Testis (tissue), 3 donors: ENCODE results near the gene RAB11FIP3. TPM values are rescaled to one million over a fixed set of nuclear protein-coding genes. Genes with fewer than 3 reads are reported as not detected.

Source experiments
- DNase-seq: peaks from one replicate; pipeline ENCODE4 v3.0.0-alpha.2; 2019
- H3K27ac ChIP-seq, 2 donors: fragments of 200-600 bp; sonication (generic); one replicate each; pipeline ENCODE4 v1.5.1; 2019
- H3K27me3 ChIP-seq: fragments of 200-600 bp; sonication (generic); one replicate; pipeline ENCODE4 v1.5.1; 2019
- H3K36me3 ChIP-seq: fragments of 200-600 bp; sonication (generic); one replicate; pipeline ENCODE4 v1.5.1; 2017; ENCODE audit warnings: low read depth; ENCODE audit errors: missing control alignments
- H3K4me1 ChIP-seq: fragments of 200-600 bp; sonication (generic); one replicate; pipeline ENCODE4 v1.5.1; 2019
- H3K4me3 ChIP-seq, 2 donors: fragments of 200-600 bp; sonication (generic); one replicate each; pipeline ENCODE4 v1.5.1; 2017 to 2019
- H3K9me3 ChIP-seq: fragments of 200-600 bp; sonication (generic); one replicate; pipeline ENCODE4 v1.5.1; 2017
- POLR2A ChIP-seq: fragments of 450-650 bp; IDR thresholded peaks from one replicate; pipeline ENCODE4 v1.6.1; 2017; ENCODE audit warnings: antibody characterized with exemption, mild to moderate bottlenecking, moderate library complexity
- WGBS, 2 donors: methylation state at CpG; one replicate each; pipeline ENCODE4 v1.1.5; 2018; 5-methylcytosine and 5-hydroxymethylcytosine counted together
- intact Hi-C: fragments of 100-400 bp; cut with DNase I; formaldehyde crosslinking; loops from one replicate; pipeline ENCODE4 v1.15.1; 2023; ENCODE audit warnings: low total_unique reads
- microRNA-seq, 2 donors: library from miRNA; unstranded; fragments of <30 nt; microRNA quantifications; one replicate each; pipeline ENCODE4, GENCODE V29; 2016; ENCODE audit warnings: borderline number of aligned reads in 2 of 2, borderline replicate concordance in 1 of 2
- polyA plus RNA-seq: library from polyadenylated mRNA; stranded (reverse); fragments of 350-450 nt; fragmentation: Illumina TruSeq; extraction: RNeasy Lipid Tissue Mini Kit (QIAGEN cat#74804); gene quantifications from one replicate; pipeline ENCODE4 v1.2.3, GENCODE V29; 2014; ENCODE audit warnings: low read depth, low replicate concordance; ENCODE audit not compliant: insufficient read depth
- small RNA-seq, 2 donors: library from RNA; depleted of rRNA; stranded (forward); fragments of <200 nt; gene quantifications; one replicate each; pipeline ENCODE3, GENCODE V24; 2016
- total RNA-seq, 2 donors: library from RNA; depleted of rRNA; stranded (reverse); fragments of >200 nt; gene quantifications; one replicate each; pipeline ENCODE4 v1.2.3, GENCODE V29; 2016
- TF ChIP-seq, protein P1 (sequence below), 3 experiments: fragments of 450-650 bp in 2 of 3; fragments of 200-600 bp in 1 of 3; sonication (generic) in 1 of 3; IDR thresholded peaks; one replicate each; pipeline ENCODE4 v1.5.1; 2016 to 2019; ENCODE audit warnings: antibody characterized with exemption in 3 of 3, mild to moderate bottlenecking in 2 of 3, moderate library complexity in 1 of 3

RAB11FIP3 gene
- total and polyA plus RNA-seq, 3 donors from 2014 or later = 61.7 to 186 (median 166) TPM

DNA sequence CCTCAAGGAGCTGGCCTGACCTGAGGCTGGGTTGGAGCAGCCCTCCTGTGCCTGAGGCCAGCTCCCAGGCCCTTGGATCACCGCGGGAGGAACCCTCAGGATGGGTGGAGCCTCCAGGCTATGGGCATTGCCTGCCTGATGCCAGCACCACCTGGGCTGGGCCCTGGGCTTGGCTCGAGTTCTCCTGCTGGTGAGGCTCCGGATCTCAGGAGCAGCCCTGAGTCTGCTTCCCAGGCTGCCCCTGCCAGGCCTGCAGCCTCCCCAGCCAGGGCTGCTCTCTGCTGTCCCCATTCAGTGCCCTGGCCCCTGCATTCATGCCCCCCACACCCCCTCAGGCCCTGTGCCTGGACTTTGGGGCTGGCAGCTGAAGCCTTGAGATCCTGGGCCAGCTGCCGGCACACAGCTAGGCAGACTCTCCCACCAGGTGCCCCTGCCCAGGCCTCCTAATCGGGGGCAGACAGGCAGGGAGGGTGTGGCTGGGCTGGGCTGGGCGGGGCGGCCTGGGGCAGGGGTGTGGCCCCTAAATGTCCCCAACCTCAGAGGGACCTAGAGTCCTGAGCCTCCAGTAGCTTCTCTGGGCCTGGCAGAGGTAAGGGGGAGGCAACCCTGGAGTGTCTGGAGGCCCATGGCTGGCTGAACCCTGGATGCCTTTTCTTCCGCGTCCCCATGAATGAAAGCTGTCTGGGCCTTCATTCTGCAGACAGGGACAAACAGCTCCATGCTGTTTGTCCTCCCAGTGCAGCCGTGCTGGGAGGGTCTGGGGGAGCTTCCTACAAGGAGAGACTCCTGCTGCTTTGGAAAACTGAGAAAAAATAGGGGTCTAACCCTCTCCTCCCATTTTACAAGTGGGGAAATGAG lies 143.2 kb downstream of the RAB11FIP3 start:
- intact Hi-C loops = no loop called here
- H3K4me3 ChIP-seq = no peak overlapping the region
- 57% methylated on average over 8 to 9 of the region's 11 CpGs for WGBS, 2 donors
- H3K27me3 ChIP-seq = no peaks in the 10 kb centered on the region
- peaks cover 53% of the 10 kb centered on the region for H3K4me1 ChIP-seq
- DNase-seq = no peak
- TF ChIP-seq, protein P1, sequence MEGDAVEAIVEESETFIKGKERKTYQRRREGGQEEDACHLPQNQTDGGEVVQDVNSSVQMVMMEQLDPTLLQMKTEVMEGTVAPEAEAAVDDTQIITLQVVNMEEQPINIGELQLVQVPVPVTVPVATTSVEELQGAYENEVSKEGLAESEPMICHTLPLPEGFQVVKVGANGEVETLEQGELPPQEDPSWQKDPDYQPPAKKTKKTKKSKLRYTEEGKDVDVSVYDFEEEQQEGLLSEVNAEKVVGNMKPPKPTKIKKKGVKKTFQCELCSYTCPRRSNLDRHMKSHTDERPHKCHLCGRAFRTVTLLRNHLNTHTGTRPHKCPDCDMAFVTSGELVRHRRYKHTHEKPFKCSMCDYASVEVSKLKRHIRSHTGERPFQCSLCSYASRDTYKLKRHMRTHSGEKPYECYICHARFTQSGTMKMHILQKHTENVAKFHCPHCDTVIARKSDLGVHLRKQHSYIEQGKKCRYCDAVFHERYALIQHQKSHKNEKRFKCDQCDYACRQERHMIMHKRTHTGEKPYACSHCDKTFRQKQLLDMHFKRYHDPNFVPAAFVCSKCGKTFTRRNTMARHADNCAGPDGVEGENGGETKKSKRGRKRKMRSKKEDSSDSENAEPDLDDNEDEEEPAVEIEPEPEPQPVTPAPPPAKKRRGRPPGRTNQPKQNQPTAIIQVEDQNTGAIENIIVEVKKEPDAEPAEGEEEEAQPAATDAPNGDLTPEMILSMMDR (IDR thresholded peaks at IDR 0.05) = no peak
- TF ChIP-seq POLR2A = no peak
- H3K27ac ChIP-seq = peak overlapping the region; percentile 1 to 79
- H3K36me3 ChIP-seq = no peaks in the 10 kb centered on the region
- H3K9me3 ChIP-seq = no peaks in the 10 kb centered on the region

DNA sequence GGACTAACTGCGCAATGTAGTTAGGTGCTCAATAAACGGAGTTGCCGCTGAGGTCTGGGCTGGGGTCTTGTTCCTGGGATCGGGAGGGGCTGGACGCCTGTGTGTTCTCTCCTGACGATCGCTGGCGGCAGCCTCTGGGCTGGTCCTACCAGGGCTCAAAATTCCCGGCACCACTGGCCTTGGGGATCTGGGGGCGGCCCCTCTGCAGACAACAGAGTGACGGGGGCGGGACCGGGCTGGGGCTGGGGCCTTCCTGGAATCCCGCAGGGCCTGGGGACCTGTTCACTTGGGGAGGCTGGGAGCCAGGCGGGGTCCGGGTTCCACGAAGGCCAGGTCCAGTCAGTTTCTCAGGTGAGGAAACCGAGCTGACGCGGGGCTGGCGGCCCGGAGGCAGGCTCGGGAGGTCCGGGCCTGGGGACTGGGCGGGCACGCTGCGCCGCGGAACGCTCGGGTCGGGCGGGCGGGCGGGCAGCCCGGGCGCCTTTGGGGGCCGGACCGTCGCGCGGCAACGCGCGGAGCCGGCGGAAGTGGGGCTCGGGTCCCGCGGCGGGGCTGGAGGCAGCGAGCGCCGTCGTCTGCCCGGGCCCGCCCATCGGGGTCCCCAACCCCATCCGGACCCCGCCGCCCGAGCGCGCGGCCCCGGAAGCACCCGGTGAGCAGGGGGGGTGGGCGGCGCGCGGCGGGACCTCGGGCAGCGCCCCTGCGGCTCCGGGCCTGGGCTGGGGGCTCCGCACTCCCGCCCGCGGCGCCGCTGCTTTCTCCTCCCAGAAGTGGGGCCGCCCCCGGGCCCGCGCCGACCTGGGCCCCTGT lies 144.2 kb downstream of the RAB11FIP3 start, which contains the start of gene PIGQ:
Gene PIGQ, plus strand, starts transcription at position 524 of the 810 bp plus-strand sequence. CDS start 4,107 bp downstream, outside the sequence.
- peak; percentile 89 for DNase-seq
- Histone ChIP-seq H3K27me3 (no peaks in the 10 kb centered on the region), H3K9me3 (no peaks in the 10 kb centered on the region), H3K27ac (peak within 1 kb of the TSS; percentile 79 to 82), H3K4me1 (peaks cover 53% of the 10 kb centered on the region), H3K36me3 (no peaks in the 10 kb centered on the region), H3K4me3 (peak within 1 kb of the TSS; percentile 66 to 90)
- intact Hi-C loops = no loop called here
- 1% methylated on average over 35 to 62 of the region's 87 CpGs for WGBS, 2 donors
- TF ChIP-seq, protein P1 (IDR thresholded peaks at IDR 0.05) = no peak
- no peak for TF ChIP-seq POLR2A

Small RNA genes lying within 50 kb of the gene (microRNA-seq; reads per million reads assigned to microRNA genes)
- gene MIR3176 (1.4 reads per million in 2 donors), gene MIR5587 (2.1 reads per million in 2 donors)

Small RNA genes lying within 50 kb of the gene (small RNA-seq; reads per million reads assigned to genes)
- gene MIR3176 (0 reads per million in 2 donors), gene MIR5587 (0 to 1.2 reads per million in 2 donors), gene RF00019 (0 reads per million in 2 donors), gene Z98883.1 (0 reads per million in 2 donors)

Other genes with a start within 250 kb of the RAB11FIP3 start
- gene HBA1, start 249.0 kb upstream of the RAB11FIP3 start, total RNA-seq = 10 to 100 TPM in 1 of 2 donors, not detected in 1; 11.7 TPM
- 24.0 TPM for gene HBA1, start 249.0 kb upstream of the RAB11FIP3 start, polyA plus RNA-seq
- 1 to 10 TPM; 4.2 to 4.3 TPM for gene HBQ1, start 245.2 kb upstream of the RAB11FIP3 start, total RNA-seq
- gene HBQ1, start 245.2 kb upstream of the RAB11FIP3 start, polyA plus RNA-seq = 1.3 TPM
- gene LUC7L, start 196.2 kb upstream of the RAB11FIP3 start, total RNA-seq = 100 to 1,000 TPM; 145 to 192 TPM
- gene LUC7L, start 196.2 kb upstream of the RAB11FIP3 start, polyA plus RNA-seq = 81.1 TPM
- gene FAM234A, start 190.8 kb upstream of the RAB11FIP3 start, total RNA-seq = 100 to 1,000 TPM; 151 to 168 TPM
- gene FAM234A, start 190.8 kb upstream of the RAB11FIP3 start, polyA plus RNA-seq = 89.7 TPM
- 1 to 10 TPM; 1.2 to 2.9 TPM for gene RGS11, start 149.7 kb upstream of the RAB11FIP3 start, total RNA-seq
- 3.0 TPM for gene RGS11, start 149.7 kb upstream of the RAB11FIP3 start, polyA plus RNA-seq
- gene ARHGDIG, start 145.1 kb upstream of the RAB11FIP3 start, total RNA-seq = 1 to 10 TPM; 6.6 to 7.7 TPM
- gene ARHGDIG, start 145.1 kb upstream of the RAB11FIP3 start, polyA plus RNA-seq = 2.9 TPM
- gene PDIA2, start 142.5 kb upstream of the RAB11FIP3 start, total RNA-seq = 1 to 10 TPM; 2.6 to 5.3 TPM
- 1.2 TPM for gene PDIA2, start 142.5 kb upstream of the RAB11FIP3 start, polyA plus RNA-seq
- 10 to 100 TPM; 30.6 to 32.0 TPM for gene AXIN1, start 72.9 kb upstream of the RAB11FIP3 start, total RNA-seq
- gene AXIN1, start 72.9 kb upstream of the RAB11FIP3 start, polyA plus RNA-seq = 19.4 TPM
- gene MRPL28, start 55.1 kb upstream of the RAB11FIP3 start, total RNA-seq = 100 to 1,000 TPM; 108 to 119 TPM
- 161 TPM for gene MRPL28, start 55.1 kb upstream of the RAB11FIP3 start, polyA plus RNA-seq
- gene PGAP6, start 43.7 kb upstream of the RAB11FIP3 start, total RNA-seq = 100 to 1,000 TPM; 261 to 265 TPM
- gene PGAP6, start 43.7 kb upstream of the RAB11FIP3 start, polyA plus RNA-seq = 121 TPM
- gene NME4, start 28.4 kb upstream of the RAB11FIP3 start, total RNA-seq = 100 to 1,000 TPM in 1 of 2 donors, 10 to 100 TPM in 1; 87.5 to 107 TPM
- gene NME4, start 28.4 kb upstream of the RAB11FIP3 start, polyA plus RNA-seq = 79.2 TPM
- 10 to 100 TPM; 52.2 to 56.1 TPM for gene DECR2, start 23.8 kb upstream of the RAB11FIP3 start, total RNA-seq
- gene DECR2, start 23.8 kb upstream of the RAB11FIP3 start, polyA plus RNA-seq = 33.2 TPM
- gene CAPN15, start 102.1 kb downstream of the RAB11FIP3 start, total RNA-seq = 100 to 1,000 TPM; 108 to 115 TPM
- 48.0 TPM for gene CAPN15, start 102.1 kb downstream of the RAB11FIP3 start, polyA plus RNA-seq
- gene PRR35, start 134.7 kb downstream of the RAB11FIP3 start, total RNA-seq = 1 to 10 TPM; 5.0 to 7.2 TPM
- 1.7 TPM for gene PRR35, start 134.7 kb downstream of the RAB11FIP3 start, polyA plus RNA-seq
- 1 to 10 TPM; 4.5 TPM for gene NHLRC4, start 141.4 kb downstream of the RAB11FIP3 start, total RNA-seq
- gene NHLRC4, start 141.4 kb downstream of the RAB11FIP3 start, polyA plus RNA-seq = 3.0 TPM
- gene PIGQ, start 144.3 kb downstream of the RAB11FIP3 start, total RNA-seq = 100 to 1,000 TPM in 1 of 2 donors, 10 to 100 TPM in 1; 95.4 to 123 TPM
- gene PIGQ, start 144.3 kb downstream of the RAB11FIP3 start, polyA plus RNA-seq = 80.5 TPM
- gene RAB40C, start 164.4 kb downstream of the RAB11FIP3 start, total RNA-seq = 10 to 100 TPM; 47.9 to 51.2 TPM
- 27.6 TPM for gene RAB40C, start 164.4 kb downstream of the RAB11FIP3 start, polyA plus RNA-seq
- 10 to 100 TPM in 1 of 2 donors, 1 to 10 TPM in 1; 3.5 to 10.5 TPM for gene WFIKKN1, start 205.3 kb downstream of the RAB11FIP3 start, total RNA-seq
- gene WFIKKN1, start 205.3 kb downstream of the RAB11FIP3 start, polyA plus RNA-seq = 1.1 TPM
- 100 to 1,000 TPM; 161 to 185 TPM for gene METTL26, start 210.7 kb downstream of the RAB11FIP3 start, total RNA-seq
- 72.1 TPM for gene METTL26, start 210.7 kb downstream of the RAB11FIP3 start, polyA plus RNA-seq
- 100 to 1,000 TPM in 1 of 2 donors, 10 to 100 TPM in 1; 83.1 to 134 TPM for gene MCRIP2, start 216.2 kb downstream of the RAB11FIP3 start, total RNA-seq
- gene MCRIP2, start 216.2 kb downstream of the RAB11FIP3 start, polyA plus RNA-seq = 78.2 TPM
- gene WDR90, start 223.7 kb downstream of the RAB11FIP3 start, total RNA-seq = 100 to 1,000 TPM; 155 to 195 TPM
- 102 TPM for gene WDR90, start 223.7 kb downstream of the RAB11FIP3 start, polyA plus RNA-seq
- gene RHOT2, start 242.5 kb downstream of the RAB11FIP3 start, total RNA-seq = 100 to 1,000 TPM; 157 to 176 TPM
- 77.7 TPM for gene RHOT2, start 242.5 kb downstream of the RAB11FIP3 start, polyA plus RNA-seq